Measurements from ENCODE around the gene PARP8.

The PARP8 gene

DNA sequence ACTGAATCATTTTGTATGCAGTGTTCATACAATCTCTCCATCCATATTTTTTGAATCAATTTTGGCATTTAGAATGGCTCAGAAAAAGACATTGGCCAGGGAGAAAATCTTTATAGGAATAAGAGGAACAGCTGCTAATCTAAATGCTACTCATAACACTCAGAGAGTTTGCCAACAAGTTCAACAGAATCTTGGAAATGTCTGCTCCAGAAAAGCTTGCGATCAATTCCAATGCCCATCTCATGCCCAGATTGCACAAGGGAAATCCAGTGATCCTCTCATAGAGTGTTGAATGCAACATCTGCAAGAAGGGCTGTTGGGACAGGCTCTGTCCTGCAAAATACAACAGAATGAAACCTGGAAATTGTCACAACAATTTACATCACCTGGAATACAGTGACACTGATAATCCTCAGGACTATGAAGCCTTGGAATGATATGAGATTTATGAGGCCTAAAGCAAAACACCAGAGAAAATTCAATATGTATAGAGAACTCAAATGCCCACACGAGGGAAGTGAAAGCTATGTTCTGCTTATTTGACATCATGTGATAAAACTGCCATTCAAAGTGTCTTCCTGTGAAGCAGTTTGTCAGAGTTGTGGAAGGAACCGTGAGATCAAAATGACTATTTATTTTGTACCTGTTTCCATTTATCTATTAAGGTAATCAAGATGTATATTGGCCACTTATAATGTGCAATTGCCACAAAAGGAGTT lies 190.1 kb downstream of the PARP8 start:
- no peak for DNase-seq

DNA sequence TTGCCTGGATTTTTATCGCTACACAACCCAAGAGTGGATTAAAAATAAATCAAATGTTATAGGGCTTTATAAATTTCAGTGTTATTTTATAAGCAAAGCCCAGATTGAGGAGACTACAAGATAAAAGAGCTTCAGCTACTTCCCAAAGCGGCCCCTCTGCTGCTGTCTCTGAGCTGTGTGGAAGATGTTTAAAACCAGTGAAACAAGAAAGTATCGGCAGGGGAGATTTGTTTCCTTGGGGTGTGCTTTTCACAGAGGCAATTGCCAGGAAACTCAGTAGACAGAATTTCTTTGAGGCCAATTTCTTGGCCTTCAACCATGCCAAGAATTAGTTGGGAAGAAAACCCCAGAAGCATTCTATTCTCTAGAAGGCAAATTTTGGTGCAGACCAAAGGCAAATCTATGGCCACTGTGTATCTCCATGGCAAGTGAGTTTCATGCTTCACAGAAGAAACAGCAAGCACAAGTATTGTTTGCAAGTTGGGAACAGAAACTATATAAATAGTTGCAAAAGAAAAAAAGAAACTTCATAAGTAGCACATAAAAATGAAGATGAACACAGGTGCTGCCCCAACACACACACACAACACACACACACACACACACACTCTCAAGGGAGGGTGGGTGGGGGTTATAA lies 197.2 kb downstream of the PARP8 start:
- DNase-seq: no peak

DNA sequence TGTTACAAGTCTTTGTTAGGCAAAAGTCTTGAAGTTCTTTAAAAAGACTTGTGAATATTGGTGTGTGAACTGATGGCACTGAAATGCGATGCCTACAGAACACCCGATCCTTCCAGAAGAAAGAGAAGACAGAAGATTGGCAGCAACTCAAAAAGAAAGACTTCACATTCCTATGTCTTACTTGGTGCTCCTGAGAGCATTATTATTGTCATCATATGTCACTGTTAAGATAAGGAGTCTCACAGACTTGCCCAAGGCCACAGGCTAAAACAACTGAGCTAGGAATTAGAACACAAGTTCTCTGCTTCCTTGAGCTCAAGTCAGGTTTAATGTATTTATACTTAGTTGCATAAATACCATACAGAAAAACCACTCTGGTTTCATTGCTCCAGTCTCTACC lies 198.0 kb downstream of the PARP8 start:
- DNase-seq: no peak

DNA sequence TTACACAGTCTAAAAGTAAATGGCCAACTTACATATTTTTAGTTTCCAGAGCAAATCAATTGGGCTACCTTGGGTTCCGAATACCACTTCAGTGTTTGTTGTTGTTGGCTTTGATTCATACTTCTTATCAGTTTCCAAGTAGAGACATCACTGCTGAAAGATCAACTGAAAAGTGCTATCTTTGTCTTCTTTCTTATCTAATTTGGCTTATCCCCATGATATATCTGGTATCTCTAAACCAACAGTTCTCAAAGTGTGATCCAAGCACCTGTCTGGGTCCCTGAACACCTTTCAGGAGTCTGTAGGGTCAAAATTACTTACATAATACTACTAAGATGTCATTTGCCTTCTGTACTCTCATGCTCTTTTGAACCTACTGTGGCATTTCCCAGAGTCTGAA lies 200.0 kb downstream of the PARP8 start:
- DNase-seq: no peak

DNA sequence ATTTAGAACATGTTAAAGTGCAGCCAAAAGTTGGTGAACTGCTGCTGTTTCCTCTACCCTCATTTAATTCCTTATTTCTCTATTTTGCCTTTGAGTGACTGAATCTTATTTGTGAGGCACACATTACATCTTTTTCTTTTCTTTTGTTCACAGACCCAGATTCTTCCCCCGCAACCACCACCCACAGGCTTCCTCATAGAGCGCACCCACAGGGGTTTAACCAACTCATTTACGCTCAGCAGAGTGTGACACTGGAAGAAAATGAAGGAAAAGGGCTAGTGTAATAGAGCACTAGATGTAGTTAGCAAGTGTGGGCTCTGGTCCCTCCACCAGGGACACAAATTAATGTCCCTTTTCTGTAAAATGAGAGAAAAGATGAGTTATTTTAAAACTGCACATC lies 200.7 kb downstream of the PARP8 start:
- DNase-seq: no peak

DNA sequence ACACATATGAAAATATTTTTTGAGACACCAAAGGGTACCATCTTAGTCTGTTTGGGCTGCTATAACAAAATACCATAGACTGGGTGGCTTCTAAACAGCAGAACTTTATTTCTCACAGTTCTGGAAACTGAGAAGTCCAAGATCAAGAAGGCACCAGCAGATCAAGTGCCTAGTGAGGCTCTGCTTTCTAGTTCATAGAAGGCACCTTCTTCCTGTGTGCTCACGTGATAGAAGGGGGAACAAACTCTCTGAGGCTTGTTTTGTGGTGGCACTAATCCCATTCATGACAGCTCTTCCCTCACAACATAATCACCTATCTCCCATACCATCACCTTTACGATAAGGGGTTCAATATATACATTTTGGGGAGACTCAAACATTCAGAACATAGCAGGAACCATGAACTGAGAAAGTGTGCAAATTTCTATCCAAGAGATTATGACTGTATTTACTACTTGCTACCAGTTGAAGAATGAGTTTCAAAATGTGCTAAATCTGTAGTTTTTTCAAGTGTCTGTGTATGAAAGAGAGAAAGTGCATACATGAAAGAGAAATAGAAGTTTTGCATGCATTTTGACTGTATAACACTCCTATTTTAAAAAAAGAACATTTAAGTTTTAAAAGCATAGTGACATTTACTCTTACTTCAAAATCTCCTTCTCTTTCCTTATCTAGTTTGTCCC lies 207.3 kb downstream of the PARP8 start:
- no peak for DNase-seq

DNA sequence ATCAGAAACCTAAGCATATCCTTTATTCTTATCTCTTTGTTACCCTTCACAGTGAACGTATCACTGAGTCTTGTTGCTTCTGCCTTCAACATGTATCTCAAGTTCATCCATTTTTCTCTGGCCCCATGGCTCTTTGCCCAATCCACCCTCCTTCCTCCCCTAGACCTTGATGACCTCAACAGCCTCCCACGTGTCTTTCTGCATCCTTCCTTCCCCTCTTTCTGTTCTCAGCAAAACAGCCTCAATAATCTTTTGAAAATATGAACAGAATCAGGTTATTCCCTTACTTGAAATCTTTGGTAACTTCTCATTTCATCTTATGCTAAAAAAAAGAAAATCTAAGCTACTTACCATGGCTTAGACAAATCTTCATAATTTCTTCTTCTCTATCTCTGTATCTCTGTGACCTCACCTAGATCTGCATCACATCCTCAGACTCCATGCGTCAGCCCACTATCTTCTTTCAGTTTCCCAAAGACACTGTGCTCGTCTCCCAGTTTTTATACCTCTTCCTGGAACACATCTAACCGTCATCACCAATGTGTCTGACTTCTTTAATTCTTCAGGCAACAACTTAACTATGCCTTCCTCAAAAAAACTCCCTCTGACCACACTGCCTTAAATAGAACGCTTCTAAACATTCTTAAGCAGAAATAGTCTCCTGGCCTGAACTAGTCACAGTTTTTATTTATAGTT lies 208.0 kb downstream of the PARP8 start:
- no peak for DNase-seq

DNA sequence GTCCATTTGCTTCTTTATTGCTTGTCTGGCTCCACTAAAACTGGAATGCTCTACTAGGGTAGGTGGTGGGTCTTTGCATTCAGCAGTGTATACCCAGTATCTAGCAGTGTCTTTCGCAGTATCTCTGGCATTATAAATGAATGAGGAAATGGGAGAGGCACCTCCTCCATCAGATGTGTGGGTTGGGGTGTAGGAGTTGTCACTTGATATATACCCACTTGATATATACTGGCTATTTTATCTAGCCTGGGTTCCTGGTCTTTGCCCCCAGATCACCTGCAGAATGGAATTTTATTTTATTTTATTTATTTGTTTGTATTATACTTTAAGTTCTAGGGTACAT lies 208.5 kb downstream of the PARP8 start:
- no peak for DNase-seq

DNA sequence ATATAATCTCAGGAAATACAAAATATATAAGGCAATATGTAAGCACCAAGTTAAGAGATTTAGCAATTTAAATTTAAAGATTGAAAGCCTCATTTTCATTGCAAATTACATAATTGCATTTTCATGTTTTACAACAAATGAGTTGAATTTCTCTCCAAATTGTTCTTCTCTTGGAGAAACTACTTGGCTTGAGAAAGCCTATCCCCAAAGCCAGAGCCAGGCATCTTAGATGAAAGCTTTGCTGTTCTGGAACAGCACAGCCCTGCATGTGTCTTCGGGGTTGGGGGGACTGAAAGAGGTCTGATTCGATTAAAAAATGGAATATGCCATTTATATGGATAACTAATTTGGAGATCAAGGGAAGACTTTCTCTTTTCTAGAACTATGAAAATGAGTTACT lies 212.0 kb downstream of the PARP8 start:
- DNase-seq: no peak

DNA sequence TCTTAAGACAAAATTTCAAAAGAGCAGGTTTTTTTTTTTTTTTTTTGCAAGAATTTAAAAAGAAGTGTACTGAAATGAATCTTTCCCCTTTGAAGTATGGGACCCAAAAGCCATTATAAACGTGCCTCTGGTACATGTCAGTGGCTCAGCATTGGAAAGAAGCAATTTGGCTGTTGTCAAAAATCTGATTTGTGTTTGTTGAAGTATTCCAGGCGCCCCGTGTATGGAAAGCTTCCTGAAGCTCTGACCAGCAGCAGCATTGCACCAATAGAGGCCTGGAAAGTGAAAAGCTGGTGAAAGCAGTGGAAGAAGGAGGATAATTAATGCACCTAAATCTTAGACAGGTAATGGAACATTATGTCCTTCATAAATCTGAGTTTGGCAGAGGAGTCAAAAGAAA lies 215.0 kb downstream of the PARP8 start:
- DNase-seq: no peak

DNA sequence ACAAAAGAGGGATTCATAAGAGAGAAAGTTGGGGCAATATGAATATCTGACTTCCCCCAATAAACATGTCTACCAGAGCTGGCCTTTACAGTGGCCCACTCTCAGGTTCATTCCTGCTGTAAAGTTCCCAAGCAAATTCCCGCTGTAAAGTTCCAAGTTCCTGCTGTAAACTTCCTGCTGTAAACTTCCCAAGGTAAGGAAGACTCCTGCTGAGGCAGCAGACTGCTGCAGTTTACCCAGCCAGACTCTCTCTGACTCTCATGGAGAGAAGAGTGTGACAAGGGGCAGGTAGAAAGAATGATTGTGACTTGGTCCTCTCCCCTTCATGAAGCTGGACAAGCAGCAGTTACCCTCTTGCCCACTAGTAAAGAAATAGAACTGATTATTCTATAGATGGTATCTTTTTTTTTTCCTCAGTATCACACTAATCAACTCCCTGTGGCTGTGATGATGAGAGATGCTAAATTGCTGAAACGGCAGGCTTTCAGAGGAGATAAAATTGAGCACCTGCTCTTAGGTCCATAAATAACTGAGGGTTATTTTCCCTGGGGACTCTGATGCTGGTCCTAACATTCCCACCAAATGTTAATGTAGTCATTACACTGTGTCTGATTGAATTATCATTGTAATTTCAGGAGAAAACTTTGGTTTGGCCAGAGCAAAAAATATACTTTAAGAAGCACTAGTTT lies 220.4 kb downstream of the PARP8 start:
- DNase-seq: no peak

DNA sequence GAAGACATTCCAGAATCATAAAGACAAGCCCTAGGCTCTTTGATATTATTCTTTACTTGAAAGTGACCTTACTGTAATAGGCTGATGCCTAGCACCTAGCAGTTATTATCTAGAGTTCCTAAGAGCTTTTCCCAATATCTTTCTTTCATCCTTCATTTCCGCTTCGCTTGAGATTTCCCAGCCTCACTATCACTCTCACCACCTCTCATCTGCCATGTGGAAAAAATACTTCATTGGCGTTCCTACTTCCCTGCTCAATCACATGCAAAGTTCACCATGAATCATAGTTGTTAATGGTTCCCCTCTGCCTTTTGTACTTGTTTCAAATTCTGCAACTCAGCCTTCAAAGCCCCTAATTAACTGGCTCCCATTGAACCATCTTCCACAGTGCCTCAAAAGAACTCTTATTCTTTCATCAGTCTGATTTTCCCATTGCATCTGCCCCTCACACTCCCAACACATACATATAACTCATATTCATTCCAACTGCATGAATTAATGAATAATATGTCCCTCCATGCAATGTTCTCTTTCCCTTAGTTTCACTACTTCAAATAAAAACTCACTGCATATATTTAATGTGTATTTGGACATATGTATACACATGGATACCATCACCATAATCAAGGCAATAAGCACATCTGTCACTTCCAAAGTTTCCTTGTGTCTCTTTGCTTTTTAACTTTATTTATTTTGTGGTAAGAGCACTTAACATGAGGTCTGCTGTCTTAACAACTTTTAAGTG lies 221.6 kb downstream of the PARP8 start:
- no peak for DNase-seq

DNA sequence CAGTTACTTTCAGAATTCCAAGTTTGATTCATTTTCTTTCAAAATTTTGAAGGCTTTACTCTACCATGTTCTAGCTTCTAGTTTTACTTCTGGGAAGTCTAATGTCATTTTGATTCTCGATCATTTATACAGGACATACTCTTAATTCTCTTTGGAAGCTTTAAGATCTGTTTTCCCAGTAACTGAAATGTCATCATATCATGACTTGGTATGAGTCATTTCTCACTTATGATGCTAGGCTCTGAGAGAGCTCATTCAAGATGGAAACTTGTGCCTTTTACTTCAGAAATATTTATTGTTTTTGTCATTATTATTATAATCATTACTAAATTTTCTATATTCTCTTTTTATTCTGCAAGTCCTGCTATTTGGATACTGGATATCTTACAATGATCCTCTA lies 222.3 kb downstream of the PARP8 start:
- no peak for DNase-seq

DNA sequence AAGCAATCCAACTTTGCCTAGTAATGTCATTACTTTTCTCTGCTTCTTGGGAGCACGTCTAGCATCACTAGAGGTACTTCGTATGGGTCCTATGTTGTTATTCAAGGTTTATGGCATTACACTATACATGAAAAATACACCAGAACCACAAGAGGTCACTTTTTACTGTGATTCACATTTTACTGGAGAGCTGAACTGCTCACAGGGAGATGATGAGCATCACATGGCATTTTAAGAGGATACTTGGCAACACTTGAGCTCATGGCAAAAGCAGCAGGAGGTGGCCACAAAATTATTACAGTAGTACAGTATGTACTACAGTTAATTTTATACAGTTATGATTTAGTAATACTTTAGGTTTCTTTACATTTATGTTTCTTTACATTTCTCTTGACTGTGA lies 223.4 kb downstream of the PARP8 start:
- no peak for DNase-seq

Measured in amniotic stem cell (primary cell).